ENCODE data around the gene TSHZ2.
"Not testable (repeated sequence)": the region's sequence is repeated elsewhere in the genome, so short reads cannot be mapped to it uniquely, and the experiment has no call there.

Gene TSHZ2

DNA sequence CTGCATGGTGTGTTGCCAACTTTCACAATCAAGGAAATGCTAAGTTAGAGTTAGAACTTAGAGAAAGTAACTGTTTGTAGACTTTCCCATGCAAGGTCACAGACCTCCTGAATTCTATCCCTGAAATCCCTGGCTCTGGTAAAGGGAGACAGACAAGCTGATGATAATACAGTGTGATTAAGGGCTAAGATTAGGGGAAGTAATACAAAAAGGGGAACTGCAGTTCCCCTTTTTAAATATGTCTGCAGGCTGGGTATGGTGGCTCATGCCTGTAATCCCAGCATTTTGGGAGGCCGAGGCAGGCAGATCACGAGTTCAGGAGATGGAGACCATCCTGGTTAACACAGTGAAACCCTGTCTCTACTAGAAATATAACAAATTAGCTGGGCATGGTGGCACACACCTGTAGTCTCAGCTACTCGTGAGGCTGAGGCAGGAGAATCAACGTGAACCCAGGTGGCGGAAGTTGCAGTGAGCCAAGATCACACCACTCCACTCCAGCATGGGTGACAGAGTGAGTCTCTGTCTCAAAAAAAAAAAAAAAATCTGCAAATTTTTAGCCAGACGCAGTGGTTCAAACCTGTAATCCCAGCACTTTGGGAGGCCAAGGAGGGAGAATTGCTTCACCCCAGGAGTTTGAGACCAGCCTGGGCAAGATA, 560.6 kb downstream of the TSHZ2 start:
- not testable (repeated sequence) for DNase-seq

GRCh38 chr20:53533500-53533899, 561.3 kb downstream of the TSHZ2 start:
- DNase-seq, result no peak

GRCh38 chr20:53534037-53534436, 561.9 kb downstream of the TSHZ2 start:
- DNase-seq, result no peak

GRCh38 chr20:53535878-53536277, 563.7 kb downstream of the TSHZ2 start:
- no peak for DNase-seq

DNA sequence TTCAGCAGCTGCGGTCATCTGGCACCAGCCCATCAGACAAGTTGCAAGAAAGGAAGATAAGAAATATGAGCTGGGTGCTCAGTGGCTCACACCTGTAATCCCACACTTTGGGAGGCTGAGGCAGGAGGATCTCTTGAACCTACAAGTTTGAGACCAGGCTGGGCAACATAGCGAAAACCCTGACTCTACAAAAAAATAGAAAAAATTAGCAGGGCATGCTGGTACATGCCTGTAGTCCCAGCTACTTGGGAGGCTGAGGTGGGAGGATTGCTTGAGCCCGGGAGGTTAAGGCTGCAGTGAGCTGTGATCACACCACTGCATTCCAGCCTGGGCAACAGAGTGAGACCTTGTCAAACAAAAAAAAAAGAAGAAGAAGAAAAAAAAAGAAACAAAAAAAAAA, 564.2 kb downstream of the TSHZ2 start:
- not testable (repeated sequence) for DNase-seq

GRCh38 chr20:53539516-53539915, 567.4 kb downstream of the TSHZ2 start:
- DNase-seq, result no peak

Data from activated naive CD4-positive, alpha-beta T cell treated with anti-CD3 and anti-CD28 coated beads, Interleukin-2, amount 50 U/mL, for 16 hours (primary cell).